Neural crest cell (in vitro differentiated cells): Measurements from ENCODE around the gene WBP4. TPM values are rescaled to one million over a fixed set of nuclear protein-coding genes. Genes with fewer than 3 reads are reported as not detected.
"Not testable (repeated sequence)": the region's sequence is repeated elsewhere in the genome, so short reads cannot be mapped to it uniquely, and the experiment has no call there.

ENCODE experiments used
- DNase-seq: peaks from one replicate; pipeline ENCODE4 v3.0.0; 2021; ENCODE audit warnings: low read depth, mixed read lengths, low spot score
- H3K27ac Mint-ChIP-seq: one replicate; pipeline ENCODE4 v1.8.0; 2021; ENCODE audit warnings: mild to moderate bottlenecking, mixed read lengths; ENCODE audit not compliant: unreplicated experiment
- H3K27me3 Mint-ChIP-seq: 2 replicates; pipeline ENCODE4 v1.8.0; 2021; ENCODE audit warnings: low read depth, mild to moderate bottlenecking, mixed read lengths
- H3K36me3 Mint-ChIP-seq: 2 replicates; pipeline ENCODE4 v1.8.0; 2021; ENCODE audit warnings: low read depth, mild to moderate bottlenecking, mixed read lengths
- H3K4me1 Mint-ChIP-seq: 2 replicates; pipeline ENCODE4 v1.8.0; 2021; ENCODE audit warnings: mixed read lengths
- H3K4me3 Mint-ChIP-seq: one replicate; pipeline ENCODE4 v1.8.0; 2021; ENCODE audit warnings: mild to moderate bottlenecking, mixed read lengths
- H3K9me3 Mint-ChIP-seq: 2 replicates; pipeline ENCODE4 v1.8.0; 2021; ENCODE audit warnings: mixed read lengths
- total RNA-seq: library from RNA; stranded (reverse); gene quantifications from 2 replicates; pipeline ENCODE4 v1.2.1, GENCODE V29; 2021
- TF ChIP-seq, protein P1 (sequence below): fragments of 200-600 bp; sonication (generic); conservative IDR thresholded peaks from 2 replicates; pipeline ENCODE4 v1.5.0; 2021; ENCODE audit warnings: antibody characterized with exemption, mild to moderate bottlenecking

WBP4 gene
- total RNA-seq, 1 donor from 2014 or later, result 8.7 TPM

DNA sequence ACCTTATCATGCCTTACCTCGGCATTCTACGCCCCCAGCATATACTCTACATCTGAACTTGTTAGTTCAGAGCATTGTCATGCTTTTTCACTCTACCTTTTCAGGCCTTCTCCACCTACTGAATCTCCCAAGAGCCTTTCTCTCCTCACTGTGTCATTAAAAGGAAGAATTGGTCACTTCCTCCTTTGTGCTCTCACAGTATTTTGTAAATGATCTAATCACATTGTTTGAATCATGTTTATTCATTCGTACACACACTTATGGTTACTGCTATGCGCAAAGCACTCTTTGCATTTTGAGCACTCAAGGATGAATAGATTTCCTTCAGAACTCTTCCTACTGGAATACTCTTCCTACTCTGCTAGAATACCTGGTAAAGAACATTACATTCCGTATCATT is 26.4 kb upstream of the WBP4 start:
- Mint-ChIP-seq H3K27ac (no peak overlapping the region), H3K27me3 (no peaks in the 10 kb centered on the region), H3K4me3 (no peak overlapping the region), H3K9me3 (no peaks in the 10 kb centered on the region), H3K36me3 (peaks cover 2% of the 10 kb centered on the region), H3K4me1 (no peaks in the 10 kb centered on the region)
- TF ChIP-seq, protein P1, sequence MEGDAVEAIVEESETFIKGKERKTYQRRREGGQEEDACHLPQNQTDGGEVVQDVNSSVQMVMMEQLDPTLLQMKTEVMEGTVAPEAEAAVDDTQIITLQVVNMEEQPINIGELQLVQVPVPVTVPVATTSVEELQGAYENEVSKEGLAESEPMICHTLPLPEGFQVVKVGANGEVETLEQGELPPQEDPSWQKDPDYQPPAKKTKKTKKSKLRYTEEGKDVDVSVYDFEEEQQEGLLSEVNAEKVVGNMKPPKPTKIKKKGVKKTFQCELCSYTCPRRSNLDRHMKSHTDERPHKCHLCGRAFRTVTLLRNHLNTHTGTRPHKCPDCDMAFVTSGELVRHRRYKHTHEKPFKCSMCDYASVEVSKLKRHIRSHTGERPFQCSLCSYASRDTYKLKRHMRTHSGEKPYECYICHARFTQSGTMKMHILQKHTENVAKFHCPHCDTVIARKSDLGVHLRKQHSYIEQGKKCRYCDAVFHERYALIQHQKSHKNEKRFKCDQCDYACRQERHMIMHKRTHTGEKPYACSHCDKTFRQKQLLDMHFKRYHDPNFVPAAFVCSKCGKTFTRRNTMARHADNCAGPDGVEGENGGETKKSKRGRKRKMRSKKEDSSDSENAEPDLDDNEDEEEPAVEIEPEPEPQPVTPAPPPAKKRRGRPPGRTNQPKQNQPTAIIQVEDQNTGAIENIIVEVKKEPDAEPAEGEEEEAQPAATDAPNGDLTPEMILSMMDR, result no peak
- no peak for DNase-seq

DNA sequence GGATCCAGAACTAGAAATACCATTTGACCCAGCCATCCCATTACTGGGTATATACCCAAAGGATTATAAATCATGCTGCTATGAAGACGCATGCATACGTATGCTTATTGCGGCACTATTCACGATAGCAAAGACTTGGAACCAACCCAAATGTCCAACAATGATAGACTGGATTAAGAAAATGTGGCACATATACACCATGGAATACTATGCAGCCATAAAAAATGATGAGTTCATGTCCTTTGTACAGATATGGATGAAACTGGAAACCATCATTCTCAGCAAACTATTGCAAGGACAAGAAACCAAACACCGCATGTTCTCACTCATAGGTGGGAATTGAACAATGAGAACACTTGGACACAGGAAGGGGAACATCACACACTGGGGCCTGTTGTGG is 24.8 kb upstream of the WBP4 start:
- H3K4me3 Mint-ChIP-seq, H3K9me3 Mint-ChIP-seq, H3K4me1 Mint-ChIP-seq, H3K27me3 Mint-ChIP-seq, H3K36me3 Mint-ChIP-seq, H3K27ac Mint-ChIP-seq, DNase-seq: not testable (repeated sequence)

DNA sequence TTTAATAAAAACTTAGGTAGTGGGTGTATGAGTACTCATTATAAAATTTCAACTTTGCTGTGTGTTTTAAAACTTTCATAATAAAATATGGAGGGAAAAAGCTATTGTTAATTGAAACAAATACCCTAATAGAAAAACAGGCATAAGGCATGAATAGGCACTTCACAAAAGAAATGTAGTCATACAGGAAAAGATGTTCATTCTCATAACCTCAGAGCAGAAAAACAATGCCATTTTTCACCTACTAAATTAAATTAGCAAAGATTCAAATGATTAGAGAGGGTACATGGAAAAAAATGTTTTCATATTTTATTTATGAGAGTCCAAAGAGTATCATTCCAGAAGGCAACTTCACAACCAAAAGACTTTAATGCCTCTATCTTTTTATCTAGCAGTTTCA is 21.6 kb upstream of the WBP4 start:
- H3K4me3 Mint-ChIP-seq, result no peak overlapping the region
- peaks cover 13% of the 10 kb centered on the region for H3K36me3 Mint-ChIP-seq
- TF ChIP-seq, protein P1, result no peak
- H3K9me3 Mint-ChIP-seq, result peaks cover 5% of the 10 kb centered on the region
- H3K27me3 Mint-ChIP-seq, result no peaks in the 10 kb centered on the region
- H3K27ac Mint-ChIP-seq, result no peak overlapping the region
- no peaks in the 10 kb centered on the region for H3K4me1 Mint-ChIP-seq
- no peak for DNase-seq

DNA sequence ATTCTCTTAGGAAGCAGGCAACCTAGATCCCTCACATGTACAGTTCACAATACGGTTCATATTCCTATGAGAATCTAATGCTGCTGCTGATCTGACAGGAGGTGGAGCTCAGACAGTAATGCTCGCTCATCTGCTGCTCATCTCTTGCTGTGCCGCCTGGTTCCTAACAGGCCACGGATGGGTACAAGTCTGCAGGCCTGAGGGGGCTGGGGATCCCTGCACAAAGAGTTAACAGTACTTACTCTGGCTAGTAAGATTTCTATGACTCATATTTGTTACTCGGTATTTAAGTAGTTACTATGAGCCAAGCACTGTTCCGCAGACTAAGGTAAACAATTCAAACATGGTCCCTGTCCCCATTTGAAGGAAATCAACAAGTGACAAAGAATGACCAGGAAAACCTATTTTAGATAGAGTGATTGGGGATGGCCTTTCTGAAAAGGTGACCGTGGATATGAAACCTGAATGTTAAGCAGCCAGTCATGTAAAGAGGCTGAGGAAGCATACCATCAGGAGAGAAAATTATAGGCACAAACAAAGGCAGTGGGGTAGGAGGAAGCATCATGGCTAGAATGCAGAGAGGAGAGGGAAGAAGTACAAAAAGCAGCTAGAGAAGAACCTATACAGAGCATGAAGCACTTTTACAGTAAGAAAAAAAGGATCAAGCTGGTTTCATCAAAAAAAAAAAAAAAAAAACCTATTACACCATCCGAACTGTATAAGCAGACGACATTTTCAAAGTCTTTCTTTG is 20.6 kb upstream of the WBP4 start:
- Mint-ChIP-seq H3K4me1 (no peaks in the 10 kb centered on the region), H3K4me3 (no peak overlapping the region), H3K9me3 (peaks cover 10% of the 10 kb centered on the region), H3K27ac (no peak overlapping the region), H3K27me3 (no peaks in the 10 kb centered on the region), H3K36me3 (peaks cover 22% of the 10 kb centered on the region)
- no peak for DNase-seq
- TF ChIP-seq, protein P1, result no peak

DNA sequence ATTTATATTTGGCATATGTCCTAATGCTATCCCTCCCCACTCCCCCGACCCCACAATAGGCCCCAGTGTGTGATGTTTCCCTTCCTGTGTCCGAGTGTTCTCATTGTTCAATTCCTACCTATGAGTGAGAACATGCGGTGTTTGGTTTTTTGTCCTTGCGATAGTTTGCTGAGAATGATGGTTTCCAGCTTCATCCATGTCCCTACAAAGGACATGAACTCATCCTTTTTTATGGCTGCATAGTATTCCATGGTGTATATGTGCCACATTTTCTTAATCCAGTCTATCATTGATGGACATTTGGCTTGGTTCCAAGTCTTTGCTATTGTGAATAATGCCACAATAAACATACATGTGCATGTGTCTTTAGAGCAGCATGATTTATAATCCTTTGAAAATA is 18.9 kb upstream of the WBP4 start:
- not testable (repeated sequence) for H3K27ac Mint-ChIP-seq, DNase-seq, H3K27me3 Mint-ChIP-seq, H3K4me3 Mint-ChIP-seq, H3K4me1 Mint-ChIP-seq
- Mint-ChIP-seq H3K9me3 (peaks cover 13% of the 10 kb centered on the region), H3K36me3 (peaks cover 35% of the 10 kb centered on the region)

DNA sequence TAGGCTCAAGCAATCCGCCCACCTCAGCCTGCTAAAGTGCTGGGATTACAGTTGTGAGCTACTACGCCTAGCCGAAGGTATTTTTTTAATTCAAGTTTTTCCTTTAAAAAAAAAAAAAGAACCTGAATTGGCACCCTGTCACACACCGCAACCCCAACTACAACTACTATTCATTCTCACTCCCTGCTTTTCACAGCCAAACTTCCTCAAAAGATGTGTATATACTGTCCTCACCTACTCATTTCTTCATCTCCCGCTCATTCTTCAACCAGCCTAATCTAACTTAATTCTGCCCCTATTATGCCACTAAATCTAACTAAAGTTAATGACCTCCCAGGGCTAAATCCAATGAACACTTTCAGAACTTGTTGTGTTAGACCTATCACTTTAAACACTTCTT is 12.7 kb upstream of the WBP4 start:
- no peak overlapping the region for H3K27ac Mint-ChIP-seq
- peaks cover 41% of the 10 kb centered on the region for H3K36me3 Mint-ChIP-seq
- H3K4me1 Mint-ChIP-seq, result no peaks in the 10 kb centered on the region
- peaks cover 16% of the 10 kb centered on the region for H3K9me3 Mint-ChIP-seq
- no peak for DNase-seq
- no peaks in the 10 kb centered on the region for H3K27me3 Mint-ChIP-seq
- no peak overlapping the region for H3K4me3 Mint-ChIP-seq
- TF ChIP-seq, protein P1, result no peak
